Activated naive CD4-positive, alpha-beta T cell treated with Interleukin-2 at 50 U/mL for 16 hours (primary cell): ENCODE results near the gene VWDE.
"Not testable (repeated sequence)": the region's sequence is repeated elsewhere in the genome, so short reads cannot be mapped to it uniquely, and the experiment has no call there.

Experiments used
- DNase-seq: peaks from one replicate; pipeline ENCODE4 v3.0.0-alpha.2; 2020

Gene VWDE

GRCh38 chr7:12403287-12404181 lies at the start of gene VWDE:
VWDE (minus strand) TSS chr7:12403865; CDS start chr7:12403716, 149 bp downstream.
- peak; percentile 74 for DNase-seq

- DNase-seq: not testable (repeated sequence)
Observed at GRCh38 chr7:12453136-12453535, 49.5 kb upstream of the VWDE start.

- no peak for DNase-seq
Observed at GRCh38 chr7:12450615-12451014, 47.0 kb upstream of the VWDE start.

GRCh38 chr7:12444785-12445184 lies 41.1 kb upstream of the VWDE start:
- DNase-seq: no peak

GRCh38 chr7:12440229-12440628 lies 36.6 kb upstream of the VWDE start:
- no peak for DNase-seq

- DNase-seq: no peak
Observed at GRCh38 chr7:12436896-12437535, 33.4 kb upstream of the VWDE start.

GRCh38 chr7:12436126-12436525 lies 32.5 kb upstream of the VWDE start:
- DNase-seq: no peak

GRCh38 chr7:12434012-12434642 lies 30.5 kb upstream of the VWDE start:
- DNase-seq: no peak

- DNase-seq: no peak
Observed at GRCh38 chr7:12431886-12432556, 28.4 kb upstream of the VWDE start.

GRCh38 chr7:12425311-12425710 lies 21.6 kb upstream of the VWDE start:
- no peak for DNase-seq

- DNase-seq: no peak
Observed at GRCh38 chr7:12423997-12424745, 20.5 kb upstream of the VWDE start.

GRCh38 chr7:12423355-12423996 lies 19.8 kb upstream of the VWDE start:
- DNase-seq: no peak

- DNase-seq: no peak
Observed at GRCh38 chr7:12422554-12423320, 19.1 kb upstream of the VWDE start.

- no peak for DNase-seq
Observed at GRCh38 chr7:12418452-12418851, 14.8 kb upstream of the VWDE start.

GRCh38 chr7:12415072-12415471 lies 11.4 kb upstream of the VWDE start:
- DNase-seq: no peak

GRCh38 chr7:12412407-12412806 lies 8.7 kb upstream of the VWDE start:
- no peak for DNase-seq

- no peak for DNase-seq
Observed at GRCh38 chr7:12410523-12410922, 6.9 kb upstream of the VWDE start.

- no peak for DNase-seq
Observed at GRCh38 chr7:12409097-12409711, 5.5 kb upstream of the VWDE start.

GRCh38 chr7:12407652-12408051 lies 4.0 kb upstream of the VWDE start:
- not testable (repeated sequence) for DNase-seq

- no peak for DNase-seq
Observed at GRCh38 chr7:12402365-12402725, 1.3 kb downstream of the VWDE start.
